A549 (cell line): ENCODE measurements around the gene SMS. TPM values are rescaled to one million over a fixed set of nuclear protein-coding genes. Genes with fewer than 3 reads are reported as not detected.

Experiments
- ATAC-seq, 2 experiments: fragments of 200-7000 bp in 1 of 2; fragments of >200 bp in 1 of 2; cut with Nextera tagmentation in 1 of 2; cut with Tn5 transposase in 1 of 2; 3 replicates each; pipeline versions ENCODE4 v1.8.0 to v1.9.1; 2018 to 2020; ENCODE audit warnings: mild to moderate bottlenecking in 1 of 2, moderate library complexity in 1 of 2
- CTCF ChIA-PET: fragments of 300-600 bp; sonication (Branson Sonifier 250); formaldehyde crosslinking; extraction: SDS; loops from one replicate; lab custom pipeline; 2021; ENCODE audit warnings: antibody characterized with exemption, inconsistent platforms; lab: Yijun Ruan, JAX
- POLR2A ChIA-PET: fragments of 350-600 bp; formaldehyde crosslinking; extraction: SDS; loops from one replicate; lab custom pipeline; 2021; ENCODE audit warnings: antibody characterized with exemption, inconsistent platforms; lab: Yijun Ruan, JAX
- DNase-seq, 2 experiments: peaks; one replicate each; pipeline versions ENCODE4 v3.0.0 to v3.0.0-alpha.2; 2011 to 2016; ENCODE audit warnings: low read depth in 1 of 2, low spot score in 1 of 2
- FAIRE-seq: peaks from 2 replicates; lab custom pipeline; 2011; peaks lifted over from hg19 to GRCh38; lab: Jason Lieb, UNC
- H3K27ac ChIP-seq, 2 experiments: fragments of >200 bp; sonication (Bioruptor Twin); formaldehyde crosslinking; 3 replicates each; pipeline ENCODE4 v1.5.1; 2016 to 2017
- H3K4me1 ChIP-seq: fragments of >200 bp; sonication (Bioruptor Twin); formaldehyde crosslinking; 3 replicates; pipeline ENCODE4 v1.6.1; 2016
- H3K4me2 ChIP-seq: fragments of >200 bp; sonication (Bioruptor Twin); formaldehyde crosslinking; 3 replicates; pipeline ENCODE4 v1.6.1; 2016
- H3K4me3 ChIP-seq: fragments of >200 bp; sonication (Bioruptor Twin); formaldehyde crosslinking; 3 replicates; pipeline ENCODE4 v1.5.1; 2016
- H3K9me3 ChIP-seq: fragments of >200 bp; sonication (Bioruptor Twin); formaldehyde crosslinking; 3 replicates; pipeline ENCODE4 v1.6.1; 2016
- BHLHE40 ChIP-seq: IDR thresholded peaks from 2 replicates; pipeline ENCODE4 v1.6.1; 2012; ENCODE audit warnings: low read depth, low read length, inconsistent platforms
- CBX2 ChIP-seq: fragments of 200-600 bp; sonication (generic); IDR thresholded peaks from 2 replicates; pipeline ENCODE4 v1.6.1; 2016; ENCODE audit warnings: low read depth, mild to moderate bottlenecking, borderline replicate concordance
- CEBPB ChIP-seq, 2 experiments: fragments of >200 bp in 1 of 2; sonication (Bioruptor Twin) in 1 of 2; formaldehyde crosslinking in 1 of 2; IDR thresholded peaks; 2 replicates each; pipeline ENCODE4 v1.6.1; 2012 to 2016
- FOSB ChIP-seq: fragments of 250-450 bp; sonication (Bioruptor Pico); IDR thresholded peaks from 2 replicates; pipeline ENCODE4 v1.5.0; 2020; ENCODE audit warnings: mild to moderate bottlenecking, moderate library complexity
- FOSL2 ChIP-seq, 2 experiments: fragments of 450-650 bp in 1 of 2; fragments of >200 bp in 1 of 2; sonication (Bioruptor Twin) in 1 of 2; formaldehyde crosslinking; IDR thresholded peaks; 2 replicates each; pipeline versions ENCODE4 v1.5.0 to v1.6.1; 2016 to 2020; ENCODE audit warnings: mild to moderate bottlenecking in 1 of 2, moderate library complexity in 1 of 2
- GATA3 ChIP-seq: IDR thresholded peaks from 2 replicates; pipeline ENCODE4 v1.6.1; 2012; ENCODE audit warnings: borderline replicate concordance
- HEYL ChIP-seq: fragments of 250-450 bp; sonication (Bioruptor Pico); IDR thresholded peaks from 2 replicates; pipeline ENCODE4 v1.8.0; 2021; ENCODE audit warnings: mild to moderate bottlenecking, moderate library complexity
- HOXA7 ChIP-seq: fragments of 250-450 bp; sonication (Bioruptor Pico); IDR thresholded peaks from 2 replicates; pipeline ENCODE4 v1.5.0; 2020; ENCODE audit warnings: mild to moderate bottlenecking, moderate library complexity
- HOXB13 ChIP-seq: fragments of 250-450 bp; sonication (Bioruptor Pico); IDR thresholded peaks from 2 replicates; pipeline ENCODE4 v1.5.0; 2020; ENCODE audit warnings: low read depth, mild to moderate bottlenecking, moderate library complexity
- JUN ChIP-seq, 2 experiments: fragments of >200 bp; sonication (Bioruptor Twin); formaldehyde crosslinking; IDR thresholded peaks; 2 replicates in 1 of 2; 3 replicates in 1 of 2; pipeline ENCODE4 v1.6.1; 2016 to 2017
- JUNB ChIP-seq: fragments of >200 bp; sonication (Bioruptor Twin); formaldehyde crosslinking; IDR thresholded peaks from 2 replicates; pipeline ENCODE4 v1.6.1; 2016
- KDM1A ChIP-seq: fragments of 200-600 bp; sonication (generic); IDR thresholded peaks from 2 replicates; pipeline ENCODE4 v1.6.1; 2016; ENCODE audit warnings: low read depth, mild to moderate bottlenecking
- KDM5A ChIP-seq: fragments of 200-600 bp; sonication (generic); IDR thresholded peaks from 2 replicates; pipeline ENCODE4 v1.6.1; 2016; ENCODE audit warnings: antibody characterized with exemption, mild to moderate bottlenecking
- POLR2A ChIP-seq: IDR thresholded peaks from 2 replicates; pipeline ENCODE4 v1.6.1; 2012; ENCODE audit warnings: mild to moderate bottlenecking, low read length
- POLR2AphosphoS2 ChIP-seq: conservative IDR thresholded peaks from 2 replicates; pipeline ENCODE4 v1.6.1; 2012; ENCODE audit warnings: low read length, improper control_type of control experiment, inconsistent platforms
- RAD21 ChIP-seq, 2 experiments: fragments of >200 bp in 1 of 2; sonication (Bioruptor Twin) in 1 of 2; formaldehyde crosslinking in 1 of 2; IDR thresholded peaks in 1 of 2; conservative IDR thresholded peaks in 1 of 2; 2 replicates in 1 of 2; 3 replicates in 1 of 2; pipeline ENCODE4 v1.6.1; 2012 to 2018; ENCODE audit warnings: inconsistent platforms in 1 of 2
- RCOR1 ChIP-seq: fragments of 150-350 bp; IDR thresholded peaks from 2 replicates; pipeline ENCODE4 v1.6.1; 2014; ENCODE audit warnings: antibody characterized with exemption, low read length, low read depth
- RNF2 ChIP-seq: fragments of 200-600 bp; sonication (generic); IDR thresholded peaks from 2 replicates; pipeline ENCODE4 v1.6.1; 2016; ENCODE audit warnings: low read depth, mild to moderate bottlenecking, antibody characterized with exemption, moderate library complexity, borderline replicate concordance
- SMC3 ChIP-seq: fragments of >200 bp; sonication (Bioruptor Twin); formaldehyde crosslinking; IDR thresholded peaks from 3 replicates; pipeline ENCODE4 v1.6.1; 2018; ENCODE audit warnings: inconsistent platforms
- SREBF2 ChIP-seq: fragments of 450-650 bp; IDR thresholded peaks from 2 replicates; pipeline ENCODE4 v1.6.1; 2014; ENCODE audit warnings: mild to moderate bottlenecking, moderate library complexity
- ZC3H11A ChIP-seq: fragments of 450-650 bp; IDR thresholded peaks from 2 replicates; pipeline ENCODE4 v1.6.1; 2014; ENCODE audit warnings: antibody characterized with exemption, mild to moderate bottlenecking
- ZFP36 ChIP-seq: fragments of 450-650 bp; IDR thresholded peaks from 2 replicates; pipeline ENCODE4 v1.6.1; 2014; ENCODE audit warnings: borderline replicate concordance; ENCODE audit not compliant: partially characterized antibody
- ZNF302 ChIP-seq: fragments of 250-450 bp; sonication (Bioruptor Pico); IDR thresholded peaks from 2 replicates; pipeline ENCODE4 v1.9.0; 2021; ENCODE audit warnings: inconsistent platforms, mild to moderate bottlenecking, moderate library complexity
- WGBS: methylation state at CpG from one replicate; pipeline ENCODE4 v1.1.6; 2017; ENCODE audit errors: missing lambda C conversion rate; 5-methylcytosine and 5-hydroxymethylcytosine counted together
- polyA plus RNA-seq, 4 experiments: library from polyadenylated mRNA; depleted of rRNA in 3 of 4; stranded (reverse); fragments of >200 nt; fragmentation: RNase III in 1 of 4; extraction: RNeasy Plus Mini Kit Qiagen cat#74134 plus additional on column Dnase treatment in 1 of 4; gene quantifications; 2 replicates in 3 of 4; 3 replicates in 1 of 4; pipeline ENCODE4 v1.2.3, GENCODE V29; 2011 to 2017
- TF ChIP-seq, protein P1 (sequence below): fragments of >200 bp; sonication (Bioruptor Twin); formaldehyde crosslinking; IDR thresholded peaks from 3 replicates; pipeline ENCODE4 v1.5.1; 2016
- TF ChIP-seq, protein P2 (sequence below): fragments of >200 bp; sonication (Bioruptor Twin); formaldehyde crosslinking; IDR thresholded peaks from 2 replicates; pipeline ENCODE4 v1.6.1; 2016
- TF ChIP-seq, protein P3 (sequence below): IDR thresholded peaks from 2 replicates; pipeline ENCODE4 v1.6.1; 2012
- TF ChIP-seq, protein P4 (sequence below): fragments of 450-650 bp; IDR thresholded peaks from 2 replicates; pipeline ENCODE4 v1.6.1; 2014; ENCODE audit warnings: antibody characterized with exemption
- TF ChIP-seq, protein P5 (sequence below): fragments of >200 bp; sonication (Bioruptor Twin); formaldehyde crosslinking; IDR thresholded peaks from 3 replicates; pipeline ENCODE4 v1.6.1; 2016

The SMS gene
- polyA plus RNA-seq, 2 of the 4 experiments (the other 2 are of a cell fraction) = 129 to 180 TPM

DNA sequence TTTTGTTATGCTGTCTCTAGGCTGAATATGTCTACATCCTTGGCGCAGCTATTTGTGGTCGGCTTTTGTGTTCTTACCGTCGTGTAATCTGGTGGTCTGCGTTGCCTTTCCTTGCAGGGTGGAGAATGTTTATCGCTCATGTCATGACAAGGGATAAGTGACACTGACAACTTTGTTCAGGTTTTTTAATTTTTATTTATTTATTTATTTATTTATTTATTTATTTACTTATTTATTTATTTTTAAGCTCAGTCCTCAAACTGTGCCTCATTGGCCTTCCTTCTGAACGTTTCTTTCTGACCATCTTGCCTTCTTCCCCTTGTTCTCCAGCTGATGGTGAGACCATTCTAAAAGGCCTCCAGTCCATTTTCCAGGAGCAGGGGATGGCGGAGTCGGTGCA is 26.4 kb downstream of the SMS start:
- TF ChIP-seq SREBF2 = no peak
- no peak for TF ChIP-seq FOSL2 (IDR thresholded peaks at IDR 0.05)
- no peak for TF ChIP-seq FOSL2 (CRISPR knock-in tag; IDR thresholded peaks at IDR 0.05)
- TF ChIP-seq ZC3H11A = peak; percentile 36
- TF ChIP-seq GATA3 = no peak
- TF ChIP-seq, protein P1, sequence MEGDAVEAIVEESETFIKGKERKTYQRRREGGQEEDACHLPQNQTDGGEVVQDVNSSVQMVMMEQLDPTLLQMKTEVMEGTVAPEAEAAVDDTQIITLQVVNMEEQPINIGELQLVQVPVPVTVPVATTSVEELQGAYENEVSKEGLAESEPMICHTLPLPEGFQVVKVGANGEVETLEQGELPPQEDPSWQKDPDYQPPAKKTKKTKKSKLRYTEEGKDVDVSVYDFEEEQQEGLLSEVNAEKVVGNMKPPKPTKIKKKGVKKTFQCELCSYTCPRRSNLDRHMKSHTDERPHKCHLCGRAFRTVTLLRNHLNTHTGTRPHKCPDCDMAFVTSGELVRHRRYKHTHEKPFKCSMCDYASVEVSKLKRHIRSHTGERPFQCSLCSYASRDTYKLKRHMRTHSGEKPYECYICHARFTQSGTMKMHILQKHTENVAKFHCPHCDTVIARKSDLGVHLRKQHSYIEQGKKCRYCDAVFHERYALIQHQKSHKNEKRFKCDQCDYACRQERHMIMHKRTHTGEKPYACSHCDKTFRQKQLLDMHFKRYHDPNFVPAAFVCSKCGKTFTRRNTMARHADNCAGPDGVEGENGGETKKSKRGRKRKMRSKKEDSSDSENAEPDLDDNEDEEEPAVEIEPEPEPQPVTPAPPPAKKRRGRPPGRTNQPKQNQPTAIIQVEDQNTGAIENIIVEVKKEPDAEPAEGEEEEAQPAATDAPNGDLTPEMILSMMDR = no peak
- TF ChIP-seq HOXB13 = no peak
- no peak for TF ChIP-seq HEYL (CRISPR knock-in tag)
- H3K4me3 ChIP-seq = no peak overlapping the region
- no peak for DNase-seq
- no peak for ATAC-seq
- H3K4me1 ChIP-seq = no peaks in the 10 kb centered on the region
- POLR2A ChIA-PET = no interaction called here
- H3K9me3 ChIP-seq = no peaks in the 10 kb centered on the region
- 89% methylated on average over 9 of the region's 9 CpGs for WGBS
- FAIRE-seq = no peak
- H3K4me2 ChIP-seq = no peak overlapping the region
- no peak overlapping the region for H3K27ac ChIP-seq
- CTCF ChIA-PET = interaction anchor here (1.0 to 1.7 kb wide), 3 partner anchors 9 to 24 kb away, joined by 3 to 4 read pairs (median 3); no protein-coding TSS in a partner anchor

DNA sequence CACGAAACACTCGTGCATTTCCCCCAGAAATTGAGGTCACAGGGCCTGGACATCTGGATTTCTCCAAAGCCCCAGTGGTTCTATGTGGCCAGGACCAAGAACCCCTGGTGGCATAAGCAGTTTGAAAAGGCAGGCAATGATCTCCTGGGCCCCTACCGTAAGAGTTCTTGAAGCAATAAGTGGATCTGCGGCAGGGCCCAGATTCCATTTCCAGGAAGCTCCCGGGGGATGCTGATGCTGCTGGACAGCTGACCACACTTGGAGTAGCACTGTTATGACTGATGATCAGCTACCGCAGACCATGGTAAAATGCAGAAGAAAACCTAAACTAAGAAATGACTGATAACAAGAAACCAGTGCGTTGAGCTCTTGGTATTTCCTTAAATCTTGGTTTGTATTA is 27.8 kb downstream of the SMS start:
- POLR2A ChIA-PET = interaction anchor here (0.6 kb wide), 1 partner anchor 18 kb away, joined by 3 read pairs; no protein-coding TSS in a partner anchor
- CTCF ChIA-PET = interaction anchor here (1.1 to 2.1 kb wide), 2 partner anchors 17 to 1440 kb away, joined by 3 to 5 read pairs; no protein-coding TSS in a partner anchor

DNA sequence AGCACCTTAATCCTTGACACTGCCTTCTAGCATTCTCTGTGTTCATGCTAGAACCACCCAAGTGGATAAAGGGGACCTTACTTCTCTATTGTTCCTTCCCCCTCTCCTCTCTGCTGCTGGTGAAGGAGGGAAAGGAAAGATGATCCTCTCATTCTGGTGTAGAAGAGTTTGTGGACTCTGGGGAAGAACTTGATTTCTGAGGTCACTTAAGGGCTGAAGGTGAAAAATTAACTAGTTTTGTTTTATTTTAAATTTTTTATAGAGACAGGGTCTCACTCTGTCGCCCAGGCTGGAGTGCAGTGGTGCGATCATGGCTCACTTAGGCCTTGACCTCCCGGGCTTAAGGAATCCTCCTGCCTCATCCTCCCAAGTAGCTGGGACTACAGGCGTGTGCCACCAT is 29.8 kb downstream of the SMS start:
- no peak overlapping the region for H3K4me3 ChIP-seq
- H3K4me1 ChIP-seq = no peaks in the 10 kb centered on the region
- POLR2A ChIA-PET = no interaction called here
- WGBS = 97% methylated on average over 4 of the region's 4 CpGs
- FAIRE-seq (no peak), ATAC-seq (no peak), DNase-seq (no peak)
- H3K4me2 ChIP-seq = no peak overlapping the region
- CTCF ChIA-PET = interaction anchor here (0.6 kb wide), 2 partner anchors 39 to 1599 kb away, joined by 3 to 4 read pairs; no protein-coding TSS in a partner anchor
- TF ChIP-seq, protein P2, sequence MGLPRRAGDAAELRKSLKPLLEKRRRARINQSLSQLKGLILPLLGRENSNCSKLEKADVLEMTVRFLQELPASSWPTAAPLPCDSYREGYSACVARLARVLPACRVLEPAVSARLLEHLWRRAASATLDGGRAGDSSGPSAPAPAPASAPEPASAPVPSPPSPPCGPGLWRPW = no peak
- TF ChIP-seq, protein P3, sequence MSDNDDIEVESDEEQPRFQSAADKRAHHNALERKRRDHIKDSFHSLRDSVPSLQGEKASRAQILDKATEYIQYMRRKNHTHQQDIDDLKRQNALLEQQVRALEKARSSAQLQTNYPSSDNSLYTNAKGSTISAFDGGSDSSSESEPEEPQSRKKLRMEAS = no peak
- no peak for TF ChIP-seq KDM5A
- no peak for TF ChIP-seq GATA3
- TF ChIP-seq CEBPB (IDR thresholded peaks at IDR 0.05) = no peak
- no peak for TF ChIP-seq FOSB (CRISPR knock-in tag)
- no peak for TF ChIP-seq RNF2
- TF ChIP-seq RCOR1 = no peak
- no peak for TF ChIP-seq POLR2AphosphoS2
- no peak for TF ChIP-seq KDM1A
- no peak for TF ChIP-seq SMC3
- TF ChIP-seq, protein P4, sequence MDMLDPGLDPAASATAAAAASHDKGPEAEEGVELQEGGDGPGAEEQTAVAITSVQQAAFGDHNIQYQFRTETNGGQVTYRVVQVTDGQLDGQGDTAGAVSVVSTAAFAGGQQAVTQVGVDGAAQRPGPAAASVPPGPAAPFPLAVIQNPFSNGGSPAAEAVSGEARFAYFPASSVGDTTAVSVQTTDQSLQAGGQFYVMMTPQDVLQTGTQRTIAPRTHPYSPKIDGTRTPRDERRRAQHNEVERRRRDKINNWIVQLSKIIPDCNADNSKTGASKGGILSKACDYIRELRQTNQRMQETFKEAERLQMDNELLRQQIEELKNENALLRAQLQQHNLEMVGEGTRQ = no peak
- TF ChIP-seq, protein P5, sequence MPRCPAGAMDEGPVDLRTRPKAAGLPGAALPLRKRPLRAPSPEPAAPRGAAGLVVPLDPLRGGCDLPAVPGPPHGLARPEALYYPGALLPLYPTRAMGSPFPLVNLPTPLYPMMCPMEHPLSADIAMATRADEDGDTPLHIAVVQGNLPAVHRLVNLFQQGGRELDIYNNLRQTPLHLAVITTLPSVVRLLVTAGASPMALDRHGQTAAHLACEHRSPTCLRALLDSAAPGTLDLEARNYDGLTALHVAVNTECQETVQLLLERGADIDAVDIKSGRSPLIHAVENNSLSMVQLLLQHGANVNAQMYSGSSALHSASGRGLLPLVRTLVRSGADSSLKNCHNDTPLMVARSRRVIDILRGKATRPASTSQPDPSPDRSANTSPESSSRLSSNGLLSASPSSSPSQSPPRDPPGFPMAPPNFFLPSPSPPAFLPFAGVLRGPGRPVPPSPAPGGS = no peak
- no peak for TF ChIP-seq POLR2A
- no peak for TF ChIP-seq ZFP36
- TF ChIP-seq RAD21 (conservative IDR thresholded peaks at IDR 0.05 in 1 of 2, IDR thresholded peaks at IDR 0.05 in 1 of 2) = no peak
- no peak for TF ChIP-seq BHLHE40
- no peak for TF ChIP-seq HOXA7
- no peak for TF ChIP-seq HOXB13
- H3K27ac ChIP-seq = no peak overlapping the region
- H3K9me3 ChIP-seq = no peaks in the 10 kb centered on the region

More for the DNA sequence above, 27.8 kb downstream of the SMS start:
- DNase-seq = no peak
- no peak overlapping the region for H3K4me3 ChIP-seq
- no peak for ATAC-seq
- FAIRE-seq = no peak
- H3K4me1 ChIP-seq = no peaks in the 10 kb centered on the region
- WGBS = 93% methylated on average over 7 of the region's 7 CpGs
- H3K27ac ChIP-seq = no peak overlapping the region
- H3K4me2 ChIP-seq = no peak overlapping the region
- no peaks in the 10 kb centered on the region for H3K9me3 ChIP-seq
- TF ChIP-seq ZC3H11A (no peak), HOXB13 (no peak), JUN (IDR thresholded peaks at IDR 0.05) (no peak), ZNF302 (CRISPR knock-in tag) (no peak), HOXA7 (no peak), FOSB (CRISPR knock-in tag) (no peak), JUNB (no peak), SMC3 (no peak), FOSL2 (IDR thresholded peaks at IDR 0.05) (no peak), FOSL2 (CRISPR knock-in tag; IDR thresholded peaks at IDR 0.05) (no peak), CBX2 (no peak), RNF2 (no peak)
